Measurements from ENCODE around the gene AP2A2. TPM values are rescaled to one million over a fixed set of nuclear protein-coding genes. Genes with fewer than 3 reads are reported as not detected.

AP2A2 gene
- total RNA-seq, 4 donors from 2014 or later: 33.6 to 76.6 (median 46.4) TPM

- no peak for DNase-seq (ENCODE audit: low spot score in 2 of 2)
Observed at GRCh38 chr11:1038361-1038760, 112.7 kb downstream of the AP2A2 start.

GRCh38 chr11:1038921-1039320 lies 113.3 kb downstream of the AP2A2 start:
- TF ChIP-seq CTCF (IDR thresholded peaks at IDR 0.05) (no peak), POLR2A (IDR thresholded peaks at IDR 0.05) (no peak)
- 85 to 89% methylated on average over 12 of the region's 12 CpGs for WGBS, 2 donors
- H3K4me3 ChIP-seq (ENCODE audit: low read depth, poor library complexity, severe bottlenecking): no peak overlapping the region
- DNase-seq (ENCODE audit: low spot score in 2 of 2): no peak
- intact Hi-C loops (cut with DNase I; ENCODE audit: low total_unique reads): no loop called here

More at GRCh38 chr11:1038361-1038760, 112.7 kb downstream of the AP2A2 start:
- WGBS, 2 donors: 72 to 75% methylated on average over 8 of the region's 10 CpGs
- TF ChIP-seq POLR2A (IDR thresholded peaks at IDR 0.05) (no peak), CTCF (IDR thresholded peaks at IDR 0.05) (no peak)
- no peak overlapping the region for H3K4me3 ChIP-seq (ENCODE audit: low read depth, poor library complexity, severe bottlenecking)
- intact Hi-C loops (cut with DNase I; ENCODE audit: low total_unique reads): no loop called here

- 56 to 63% methylated on average over 8 to 22 of the region's 32 CpGs for WGBS, 2 donors
- no peak for DNase-seq (ENCODE audit: low spot score in 2 of 2)
- no peak for TF ChIP-seq POLR2A (IDR thresholded peaks at IDR 0.05)
- no peak for TF ChIP-seq CTCF (IDR thresholded peaks at IDR 0.05)
- no peak overlapping the region for H3K4me3 ChIP-seq (ENCODE audit: low read depth, poor library complexity, severe bottlenecking)
- intact Hi-C loops (cut with DNase I; ENCODE audit: low total_unique reads): no loop called here
Observed at GRCh38 chr11:1039481-1040427, 114.1 kb downstream of the AP2A2 start.

- DNase-seq (ENCODE audit: low spot score in 2 of 2): no peak
- intact Hi-C loops (cut with DNase I; ENCODE audit: low total_unique reads): no loop called here
Observed at GRCh38 chr11:1040428-1041148, 114.9 kb downstream of the AP2A2 start.

GRCh38 chr11:1041149-1041467 lies 115.4 kb downstream of the AP2A2 start:
- DNase-seq (ENCODE audit: low spot score in 2 of 2): no peak
- no peak overlapping the region for H3K4me3 ChIP-seq (ENCODE audit: low read depth, poor library complexity, severe bottlenecking)
- 70 to 71% methylated on average over 8 of the region's 8 CpGs for WGBS, 2 donors
- TF ChIP-seq CTCF (IDR thresholded peaks at IDR 0.05) (no peak), POLR2A (IDR thresholded peaks at IDR 0.05) (no peak)
- intact Hi-C loops (cut with DNase I; ENCODE audit: low total_unique reads): no loop called here

More at GRCh38 chr11:1040428-1041148, 114.9 kb downstream of the AP2A2 start:
- H3K4me3 ChIP-seq (ENCODE audit: low read depth, poor library complexity, severe bottlenecking): no peak overlapping the region
- WGBS, 2 donors: 69% methylated on average over 16 of the region's 16 CpGs
- TF ChIP-seq CTCF (IDR thresholded peaks at IDR 0.05) (no peak), POLR2A (IDR thresholded peaks at IDR 0.05) (no peak)

Data from lower leg skin (tissue), 4 donors.